HG03342 (cell line): Measurements from ENCODE around the gene MYO1H.
"Not testable (repeated sequence)": the region's sequence is repeated elsewhere in the genome, so short reads cannot be mapped to it uniquely, and the experiment has no call there.

ENCODE experiments used
- ATAC-seq: cut with Tn5 transposase; IDR thresholded peaks from one replicate; pipeline ENCODE4 v1.9.1; 2021; ENCODE audit warnings: mild to moderate bottlenecking, moderate library complexity; ENCODE audit not compliant: unreplicated experiment

MYO1H gene

GRCh38 chr12:109347589-109347988 lies at the start of gene MYO1H:
Gene MYO1H (plus strand): TSS chr12:109347900. CDS start chr12:109347961, 61 bp downstream.
- no peak for ATAC-seq

- ATAC-seq = no peak
Observed at GRCh38 chr12:109299849-109300248, 47.9 kb upstream of the MYO1H start.

- ATAC-seq = no peak
Observed at GRCh38 chr12:109301643-109302168, 46.0 kb upstream of the MYO1H start.

- ATAC-seq = no peak
Observed at GRCh38 chr12:109302358-109302757, 45.3 kb upstream of the MYO1H start.

- no peak for ATAC-seq
Observed at GRCh38 chr12:109302770-109303169, 44.9 kb upstream of the MYO1H start.

- no peak for ATAC-seq
Observed at GRCh38 chr12:109304485-109304884, 43.2 kb upstream of the MYO1H start.

GRCh38 chr12:109305547-109305946 lies 42.2 kb upstream of the MYO1H start:
- no peak for ATAC-seq

- no peak for ATAC-seq
Observed at GRCh38 chr12:109307051-109307450, 40.6 kb upstream of the MYO1H start.

- no peak for ATAC-seq
Observed at GRCh38 chr12:109308534-109309380, 38.9 kb upstream of the MYO1H start, which contains the start of gene FOXN4. Gene FOXN4 (minus strand): TSS chr12:109309284. CDS start chr12:109308321, 963 bp downstream.

GRCh38 chr12:109309381-109310246 lies 38.1 kb upstream of the MYO1H start:
- no peak for ATAC-seq

- no peak for ATAC-seq
Observed at GRCh38 chr12:109310247-109311125, 37.2 kb upstream of the MYO1H start.

- not testable (repeated sequence) for ATAC-seq
Observed at GRCh38 chr12:109321294-109321693, 26.4 kb upstream of the MYO1H start.

- ATAC-seq = no peak
Observed at GRCh38 chr12:109329003-109329402, 18.7 kb upstream of the MYO1H start.

- ATAC-seq = no peak
Observed at GRCh38 chr12:109329686-109330085, 18.0 kb upstream of the MYO1H start.

- no peak for ATAC-seq
Observed at GRCh38 chr12:109330282-109331230, 17.1 kb upstream of the MYO1H start.

- no peak for ATAC-seq
Observed at GRCh38 chr12:109331301-109331952, 16.3 kb upstream of the MYO1H start.

GRCh38 chr12:109334887-109335286 lies 12.8 kb upstream of the MYO1H start:
- no peak for ATAC-seq

- no peak for ATAC-seq
Observed at GRCh38 chr12:109336593-109336992, 11.1 kb upstream of the MYO1H start.

GRCh38 chr12:109343677-109344076 lies 4.0 kb upstream of the MYO1H start:
- ATAC-seq = no peak
